GM12892 (cell line): Measurements from ENCODE around the gene PEX14.

ENCODE experiments used
- DNase-seq: peaks from one replicate; pipeline ENCODE4 v3.0.0; 2011; ENCODE audit not compliant: insufficient read length
- FAIRE-seq: peaks from 2 replicates; lab custom pipeline; 2011; peaks lifted over from hg19 to GRCh38; lab: Jason Lieb, UNC
- POLR2A ChIP-seq: IDR thresholded peaks from 2 replicates; pipeline ENCODE4 v1.6.1; 2011; ENCODE audit warnings: low read depth, low read length, control low read depth
- POLR2AphosphoS5 ChIP-seq: IDR thresholded peaks from 2 replicates; pipeline ENCODE4 v1.6.1; 2011; ENCODE audit warnings: low read depth, low read length, control low read depth
- TAF1 ChIP-seq: IDR thresholded peaks from 2 replicates; pipeline ENCODE4 v1.6.1; 2011; ENCODE audit warnings: low read depth, mild to moderate bottlenecking, control low read depth, low read length, borderline replicate concordance

PEX14 gene

GRCh38 chr1:10620776-10621175 lies 146.0 kb downstream of the PEX14 start:
- TF ChIP-seq TAF1: no peak
- no peak for TF ChIP-seq POLR2AphosphoS5
- TF ChIP-seq POLR2A: no peak
- FAIRE-seq: no peak
- DNase-seq: no peak

GRCh38 chr1:10621906-10622305 lies 147.2 kb downstream of the PEX14 start:
- TF ChIP-seq POLR2A (no peak), POLR2AphosphoS5 (no peak), TAF1 (no peak)
- FAIRE-seq: no peak

GRCh38 chr1:10622910-10623685 lies 148.3 kb downstream of the PEX14 start:
- FAIRE-seq (no peak), DNase-seq (no peak)
- TF ChIP-seq POLR2A (no peak), TAF1 (no peak), POLR2AphosphoS5 (no peak)

More at GRCh38 chr1:10621906-10622305, 147.2 kb downstream of the PEX14 start:
- no peak for DNase-seq

- TF ChIP-seq POLR2A: no peak
- no peak for TF ChIP-seq TAF1
- no peak for TF ChIP-seq POLR2AphosphoS5
- FAIRE-seq: no peak
- DNase-seq: no peak
Measured at GRCh38 chr1:10623686-10624145, 149.0 kb downstream of the PEX14 start.

GRCh38 chr1:10624256-10625050 lies 149.7 kb downstream of the PEX14 start:
- TF ChIP-seq TAF1 (no peak), POLR2A (no peak), POLR2AphosphoS5 (no peak)
- FAIRE-seq: no peak
- DNase-seq: no peak

- no peak for FAIRE-seq
Measured at GRCh38 chr1:10625076-10625475, 150.3 kb downstream of the PEX14 start.

GRCh38 chr1:10625554-10625953 lies 150.8 kb downstream of the PEX14 start:
- FAIRE-seq (no peak), DNase-seq (no peak)
- no peak for TF ChIP-seq TAF1
- TF ChIP-seq POLR2AphosphoS5: no peak
- no peak for TF ChIP-seq POLR2A

More at GRCh38 chr1:10625076-10625475, 150.3 kb downstream of the PEX14 start:
- no peak for DNase-seq
- TF ChIP-seq POLR2A (no peak), POLR2AphosphoS5 (no peak), TAF1 (no peak)

GRCh38 chr1:10626131-10626731 lies 151.5 kb downstream of the PEX14 start:
- FAIRE-seq: no peak
- DNase-seq: no peak
- no peak for TF ChIP-seq TAF1

GRCh38 chr1:10626791-10627410 lies 152.2 kb downstream of the PEX14 start:
- no peak for TF ChIP-seq POLR2AphosphoS5
- TF ChIP-seq POLR2A: no peak
- no peak for TF ChIP-seq TAF1
- DNase-seq (no peak), FAIRE-seq (no peak)

GRCh38 chr1:10628685-10629084 lies 153.9 kb downstream of the PEX14 start:
- no peak for FAIRE-seq
- no peak for DNase-seq
- TF ChIP-seq POLR2A (no peak), POLR2AphosphoS5 (no peak)

- FAIRE-seq: no peak
- no peak for DNase-seq
- TF ChIP-seq POLR2AphosphoS5 (no peak), TAF1 (no peak), POLR2A (no peak)
Measured at GRCh38 chr1:10629091-10629815, 154.5 kb downstream of the PEX14 start.

GRCh38 chr1:10629816-10630571 lies 155.2 kb downstream of the PEX14 start:
- no peak for DNase-seq

More at GRCh38 chr1:10629816-10630571, 155.2 kb downstream of the PEX14 start:
- TF ChIP-seq POLR2A (no peak), POLR2AphosphoS5 (no peak), TAF1 (no peak)
- FAIRE-seq: no peak
